ENCODE measurements around the gene RFTN1. TPM values are rescaled to one million over a fixed set of nuclear protein-coding genes. Genes with fewer than 3 reads are reported as not detected.
A peak's percentile ranks its signal among the peaks of the same experiment; 100 is the strongest.

Gene RFTN1
- total and polyA plus RNA-seq, 10 of the 15 experiments (the other 5 are each of a cell fraction or from before 2014, with no cell fraction given) = 20.6 to 213 (median 147) TPM

DNA sequence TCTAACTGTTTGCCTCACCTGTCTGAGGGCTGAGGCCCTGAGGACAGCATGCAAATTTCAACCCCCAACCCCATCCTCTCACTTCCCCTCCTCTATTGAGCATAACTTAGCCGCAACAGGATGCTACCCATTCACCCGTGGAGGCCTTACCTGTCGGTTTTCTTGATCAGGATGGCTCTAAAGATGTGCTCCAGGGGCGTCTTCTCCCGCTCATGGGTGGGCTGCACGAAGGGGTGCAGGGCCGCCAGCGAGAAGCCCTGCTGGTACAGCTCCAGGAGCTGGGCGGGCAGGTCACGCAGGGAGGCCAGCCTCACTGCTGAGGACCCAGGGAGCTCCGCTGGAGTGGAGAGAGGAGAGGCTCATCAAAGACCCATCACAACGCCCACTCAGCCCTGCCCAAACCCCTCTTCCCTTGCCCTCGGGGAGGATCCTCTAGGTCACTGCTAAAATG is 79.8 kb downstream of the RFTN1 start:
- H3K9ac ChIP-seq (ENCODE audit: control insufficient read depth, insufficient read depth, low read length) = peak overlapping the region; percentile 9; the same call in 1 of the 2 replicates
- SMC1A ChIA-PET (ENCODE audit: uncharacterized antibody, unreplicated experiment) = interaction anchor here (0.8 to 2.6 kb wide), 11 partner anchors 13 to 78 kb away, joined by 3 to 9 read pairs (median 4); no protein-coding TSS in a partner anchor
- H3K4me2 ChIP-seq (ENCODE audit: control insufficient read depth, insufficient read depth) = peak overlapping the region; percentile 78
- peaks cover 37% of the 10 kb centered on the region for H3K79me2 ChIP-seq (ENCODE audit: control insufficient read depth, insufficient read depth, low read length)
- DNase-seq (ENCODE audit: low read depth, low spot score) (peak; percentile 74), FAIRE-seq (peak; percentile 92), ATAC-seq (peak; percentile 89)
- H3K4me3 ChIP-seq = no peak overlapping the region; the same call in 1 of the 2 replicates
- peak overlapping the region; percentile 59 for H3K27ac ChIP-seq (ENCODE audit: control insufficient read depth, insufficient read depth)
- H3K4me1 ChIP-seq (ENCODE audit: control insufficient read depth, insufficient read depth, low read length) = peaks cover 39% of the 10 kb centered on the region
- H3K27me3 ChIP-seq (replicated peaks in 1 of 2; ENCODE audit: control insufficient read depth in 2 of 2, insufficient read depth in 2 of 2, low read length in 1 of 2) = no peaks in the 10 kb centered on the region
- no peaks in the 10 kb centered on the region for H4K20me1 ChIP-seq (ENCODE audit: control insufficient read depth, insufficient read depth)
- in situ Hi-C loops (cut with MboI) = no loop called here
- POLR2A ChIA-PET = no interaction called here
- H2AFZ ChIP-seq (ENCODE audit: control insufficient read depth, low read depth, low read length) = no peak overlapping the region
- no TSS peak for BruUV-seq (replicated peaks)
- 1% methylated on average over 13 of the region's 13 CpGs for WGBS (ENCODE audit: insufficient coverage, insufficient replicate concordance, low lambda C conversion rate, missing lambda C conversion rate)
- CTCF ChIA-PET = interaction anchor here (0.7 to 1.0 kb wide), 2 partner anchors 72 to 116 kb away, joined by 3 to 4 read pairs; no protein-coding TSS in a partner anchor
- H3K9me3 ChIP-seq (replicated peaks; ENCODE audit: control insufficient read depth, insufficient read depth, low read length) = no peaks in the 10 kb centered on the region
- H3K36me3 ChIP-seq (ENCODE audit: control insufficient read depth in 2 of 2, insufficient read depth in 2 of 2, low read length in 1 of 2) = peaks cover 7 to 15% of the 10 kb centered on the region in 2 experiments
- intact Hi-C loops (cut with micrococcal nuclease; ENCODE audit: unreplicated experiment) = loop anchor here (2.0 to 5.0 kb wide), 2 partner anchors 61 to 119 kb away; no protein-coding TSS in a partner anchor
- RAD21 ChIA-PET (ENCODE audit: unreplicated experiment) = interaction anchor here (0.6 to 2.2 kb wide), 8 partner anchors 16 to 117 kb away, joined by 3 to 11 read pairs (median 4); no protein-coding TSS in a partner anchor
- TF ChIP-seq SMAD1 (IDR thresholded peaks at IDR 0.05; ENCODE audit: low read depth, partially characterized antibody) (no peak), IKZF2 (IDR thresholded peaks at IDR 0.05) (peak; percentile 79 to 87), HDAC2 (IDR thresholded peaks at IDR 0.05) (no peak), IKZF1 (conservative IDR thresholded peaks at IDR 0.05) (peak; percentile 90), BHLHE40 (IDR thresholded peaks at IDR 0.05; ENCODE audit: borderline replicate concordance in 1 of 2, low read depth in 2 of 2, low read length in 1 of 2) (peak; percentile 51 to 68; a peak in 3 of 4 replicates), MEF2B (IDR thresholded peaks at IDR 0.05; ENCODE audit: partially characterized antibody, poor library complexity, severe bottlenecking) (peak; percentile 69), POU2F2 (IDR thresholded peaks at IDR 0.05; ENCODE audit: borderline replicate concordance, low read depth, low read length) (peak; percentile 82; the same call in 2 of the 3 replicates), YY1 (IDR thresholded peaks at IDR 0.05; ENCODE audit: low read depth, low read length) (no peak), GABPA (IDR thresholded peaks at IDR 0.05; ENCODE audit: low read depth) (no peak), NR2F1 (conservative IDR thresholded peaks at IDR 0.05) (peak; percentile 99), BRCA1 (IDR thresholded peaks at IDR 0.05; ENCODE audit: low read depth, low read length) (no peak), ATF2 (IDR thresholded peaks at IDR 0.05; ENCODE audit: low read length) (peak; percentile 62; the same call in 1 of the 2 replicates), SREBF1 (IDR thresholded peaks at IDR 0.05; ENCODE audit: low read length) (no peak), ZNF24 (IDR thresholded peaks at IDR 0.05) (peak; percentile 44; the same call in 1 of the 2 replicates)
- TF ChIP-seq, protein P1, sequence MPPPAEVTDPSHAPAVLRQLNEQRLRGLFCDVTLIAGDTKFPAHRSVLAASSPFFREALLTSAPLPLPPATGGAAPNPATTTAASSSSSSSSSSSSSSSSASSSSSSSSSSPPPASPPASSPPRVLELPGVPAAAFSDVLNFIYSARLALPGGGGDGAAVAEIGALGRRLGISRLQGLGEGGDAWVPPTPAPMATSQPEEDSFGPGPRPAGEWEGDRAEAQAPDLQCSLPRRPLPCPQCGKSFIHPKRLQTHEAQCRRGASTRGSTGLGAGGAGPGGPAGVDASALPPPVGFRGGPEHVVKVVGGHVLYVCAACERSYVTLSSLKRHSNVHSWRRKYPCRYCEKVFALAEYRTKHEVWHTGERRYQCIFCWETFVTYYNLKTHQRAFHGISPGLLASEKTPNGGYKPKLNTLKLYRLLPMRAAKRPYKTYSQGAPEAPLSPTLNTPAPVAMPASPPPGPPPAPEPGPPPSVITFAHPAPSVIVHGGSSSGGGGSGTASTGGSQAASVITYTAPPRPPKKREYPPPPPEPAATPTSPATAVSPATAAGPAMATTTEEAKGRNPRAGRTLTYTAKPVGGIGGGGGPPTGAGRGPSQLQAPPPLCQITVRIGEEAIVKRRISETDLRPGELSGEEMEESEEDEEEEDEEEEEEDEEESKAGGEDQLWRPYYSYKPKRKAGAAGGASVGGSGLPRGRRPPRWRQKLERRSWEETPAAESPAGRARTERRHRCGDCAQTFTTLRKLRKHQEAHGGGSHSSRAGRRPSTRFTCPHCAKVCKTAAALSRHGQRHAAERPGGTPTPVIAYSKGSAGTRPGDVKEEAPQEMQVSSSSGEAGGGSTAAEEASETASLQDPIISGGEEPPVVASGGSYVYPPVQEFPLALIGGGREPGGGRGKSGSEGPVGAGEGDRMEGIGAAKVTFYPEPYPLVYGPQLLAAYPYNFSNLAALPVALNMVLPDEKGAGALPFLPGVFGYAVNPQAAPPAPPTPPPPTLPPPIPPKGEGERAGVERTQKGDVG (CRISPR knock-in tag; IDR thresholded peaks at IDR 0.05) = no peak
- TF ChIP-seq, protein P2, sequence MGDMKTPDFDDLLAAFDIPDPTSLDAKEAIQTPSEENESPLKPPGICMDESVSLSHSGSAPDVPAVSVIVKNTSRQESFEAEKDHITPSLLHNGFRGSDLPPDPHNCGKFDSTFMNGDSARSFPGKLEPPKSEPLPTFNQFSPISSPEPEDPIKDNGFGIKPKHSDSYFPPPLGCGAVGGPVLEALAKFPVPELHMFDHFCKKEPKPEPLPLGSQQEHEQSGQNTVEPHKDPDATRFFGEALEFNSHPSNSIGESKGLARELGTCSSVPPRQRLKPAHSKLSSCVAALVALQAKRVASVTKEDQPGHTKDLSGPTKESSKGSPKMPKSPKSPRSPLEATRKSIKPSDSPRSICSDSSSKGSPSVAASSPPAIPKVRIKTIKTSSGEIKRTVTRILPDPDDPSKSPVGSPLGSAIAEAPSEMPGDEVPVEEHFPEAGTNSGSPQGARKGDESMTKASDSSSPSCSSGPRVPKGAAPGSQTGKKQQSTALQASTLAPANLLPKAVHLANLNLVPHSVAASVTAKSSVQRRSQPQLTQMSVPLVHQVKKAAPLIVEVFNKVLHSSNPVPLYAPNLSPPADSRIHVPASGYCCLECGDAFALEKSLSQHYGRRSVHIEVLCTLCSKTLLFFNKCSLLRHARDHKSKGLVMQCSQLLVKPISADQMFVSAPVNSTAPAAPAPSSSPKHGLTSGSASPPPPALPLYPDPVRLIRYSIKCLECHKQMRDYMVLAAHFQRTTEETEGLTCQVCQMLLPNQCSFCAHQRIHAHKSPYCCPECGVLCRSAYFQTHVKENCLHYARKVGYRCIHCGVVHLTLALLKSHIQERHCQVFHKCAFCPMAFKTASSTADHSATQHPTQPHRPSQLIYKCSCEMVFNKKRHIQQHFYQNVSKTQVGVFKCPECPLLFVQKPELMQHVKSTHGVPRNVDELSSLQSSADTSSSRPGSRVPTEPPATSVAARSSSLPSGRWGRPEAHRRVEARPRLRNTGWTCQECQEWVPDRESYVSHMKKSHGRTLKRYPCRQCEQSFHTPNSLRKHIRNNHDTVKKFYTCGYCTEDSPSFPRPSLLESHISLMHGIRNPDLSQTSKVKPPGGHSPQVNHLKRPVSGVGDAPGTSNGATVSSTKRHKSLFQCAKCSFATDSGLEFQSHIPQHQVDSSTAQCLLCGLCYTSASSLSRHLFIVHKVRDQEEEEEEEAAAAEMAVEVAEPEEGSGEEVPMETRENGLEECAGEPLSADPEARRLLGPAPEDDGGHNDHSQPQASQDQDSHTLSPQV (IDR thresholded peaks at IDR 0.05) = peak; percentile 46; the same call in 1 of the 2 replicates
